GM21390 (cell line): Measurements from ENCODE around the gene NOXA1.
"Not testable (repeated sequence)": the region's sequence is repeated elsewhere in the genome, so short reads cannot be mapped to it uniquely, and the experiment has no call there.

Source experiments
- ATAC-seq: cut with Tn5 transposase; IDR thresholded peaks from one replicate; pipeline ENCODE4 v1.9.1; 2021; ENCODE audit not compliant: unreplicated experiment

Gene NOXA1

DNA sequence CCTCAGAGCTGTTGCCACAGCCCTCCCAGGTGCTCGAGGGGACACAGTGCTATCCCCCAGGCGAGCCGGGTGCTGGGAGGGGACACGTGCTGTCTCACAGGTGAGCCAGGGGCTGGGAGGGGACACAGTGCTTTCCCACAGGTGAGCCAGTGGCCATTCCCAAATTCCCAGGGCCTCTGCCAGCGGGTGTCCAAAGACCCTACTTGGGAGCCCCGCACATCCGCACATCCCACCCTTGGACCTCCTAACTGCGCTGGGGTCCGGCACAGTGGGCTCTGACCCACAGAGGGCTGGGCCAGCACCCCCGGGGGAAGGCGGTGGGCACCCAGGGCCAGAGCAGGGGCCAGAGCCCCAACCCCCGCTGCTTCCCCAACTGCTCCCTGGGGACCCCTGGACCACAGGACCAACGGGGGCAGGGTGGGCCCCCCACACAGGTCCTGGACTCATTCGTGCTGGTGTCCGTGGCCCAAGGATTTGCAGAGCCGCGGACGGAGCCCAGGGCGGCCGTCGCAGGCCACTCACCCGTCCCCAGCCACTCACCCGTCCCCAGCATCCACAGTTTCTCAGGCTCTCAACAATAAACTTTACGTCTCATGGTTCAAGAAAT, 18.1 kb upstream of the NOXA1 start:
- no peak for ATAC-seq

DNA sequence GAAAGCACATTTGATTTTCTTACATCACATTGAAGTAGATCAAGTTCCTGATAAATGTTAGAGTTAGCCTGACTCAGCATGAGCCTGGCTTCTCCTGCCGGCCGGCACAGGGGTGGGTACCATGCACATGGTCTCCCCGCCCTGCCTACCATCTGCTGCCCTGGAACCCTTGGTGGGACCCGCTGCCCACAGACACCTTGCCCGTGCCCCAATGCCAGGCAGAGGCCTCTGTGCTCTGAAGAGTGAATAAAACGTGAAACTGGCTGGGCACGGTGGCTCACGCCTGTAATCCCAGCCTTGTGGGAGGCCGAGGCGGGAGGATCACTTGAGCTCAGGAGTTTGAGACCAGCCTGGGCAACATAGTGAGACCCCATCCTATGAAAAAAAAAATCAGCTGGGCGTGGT, 17.5 kb upstream of the NOXA1 start:
- ATAC-seq = no peak

DNA sequence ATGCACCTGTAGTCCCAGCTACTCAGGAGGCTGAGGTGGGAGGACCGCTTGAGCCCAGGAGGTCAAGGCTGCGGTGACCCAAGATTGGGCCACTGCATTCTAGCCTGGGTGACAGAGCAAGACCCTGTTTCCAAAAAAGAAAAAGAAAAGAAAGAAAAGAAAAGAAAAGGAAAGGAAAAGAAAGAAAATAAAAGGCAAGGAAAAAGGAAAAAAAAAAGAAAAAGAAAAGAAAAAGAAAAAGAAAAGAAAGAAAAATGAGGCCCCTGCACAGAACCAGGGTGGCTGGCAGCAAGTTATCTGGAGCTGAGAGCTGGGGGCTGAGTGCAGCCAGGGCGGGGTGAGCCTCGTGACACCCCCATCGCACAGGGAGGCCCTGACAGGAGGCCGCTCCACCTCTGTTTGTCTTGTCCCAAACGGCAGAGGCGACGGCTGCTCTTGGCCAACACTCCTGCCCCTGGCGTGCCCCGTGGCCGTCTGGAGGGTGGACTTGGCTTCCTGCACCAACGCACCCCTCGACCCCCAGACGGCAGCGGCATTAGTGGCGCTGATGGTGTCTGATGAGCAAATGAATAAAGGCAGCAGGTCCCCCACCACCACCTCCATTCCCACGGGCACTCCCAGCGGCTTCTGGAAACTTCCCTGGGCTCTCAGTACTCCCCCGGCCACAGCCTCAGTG, 17.0 kb upstream of the NOXA1 start:
- ATAC-seq = no peak

DNA sequence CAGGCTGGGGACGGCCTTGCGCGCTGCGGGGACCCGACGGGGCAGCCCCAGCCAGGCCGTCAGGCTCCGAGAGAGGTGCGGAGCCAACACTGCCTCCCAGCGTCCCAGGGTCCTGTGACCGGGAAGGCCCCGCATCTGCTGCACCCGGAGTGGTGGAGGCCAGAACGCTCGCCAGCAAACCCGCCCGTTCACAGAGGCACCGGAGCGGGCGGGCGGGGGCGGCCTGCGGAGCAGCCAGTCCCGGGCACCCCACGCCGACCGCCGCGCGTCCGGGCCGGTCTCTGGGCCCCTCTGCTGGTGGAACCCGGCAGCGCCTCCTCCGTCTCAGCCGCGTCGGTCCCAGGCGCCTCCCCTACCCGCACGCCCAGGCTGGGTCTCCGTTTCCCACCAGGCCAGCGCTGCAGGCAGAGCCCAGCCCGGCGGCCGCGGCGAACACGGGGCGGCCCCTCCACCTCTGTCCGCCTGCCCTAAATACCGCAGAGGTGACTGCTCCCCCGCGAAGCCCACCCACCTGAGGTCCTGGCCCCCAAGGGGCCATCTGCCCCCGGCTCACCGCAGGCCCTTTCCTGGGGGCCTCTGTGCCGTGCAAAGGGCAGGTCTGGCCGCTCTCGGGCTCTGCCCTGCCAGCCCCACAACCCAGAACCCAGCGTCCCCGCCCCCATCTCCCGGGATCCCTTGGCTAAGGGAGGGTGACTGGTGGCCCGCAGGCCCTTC, 16.2 kb upstream of the NOXA1 start:
- ATAC-seq = no peak

DNA sequence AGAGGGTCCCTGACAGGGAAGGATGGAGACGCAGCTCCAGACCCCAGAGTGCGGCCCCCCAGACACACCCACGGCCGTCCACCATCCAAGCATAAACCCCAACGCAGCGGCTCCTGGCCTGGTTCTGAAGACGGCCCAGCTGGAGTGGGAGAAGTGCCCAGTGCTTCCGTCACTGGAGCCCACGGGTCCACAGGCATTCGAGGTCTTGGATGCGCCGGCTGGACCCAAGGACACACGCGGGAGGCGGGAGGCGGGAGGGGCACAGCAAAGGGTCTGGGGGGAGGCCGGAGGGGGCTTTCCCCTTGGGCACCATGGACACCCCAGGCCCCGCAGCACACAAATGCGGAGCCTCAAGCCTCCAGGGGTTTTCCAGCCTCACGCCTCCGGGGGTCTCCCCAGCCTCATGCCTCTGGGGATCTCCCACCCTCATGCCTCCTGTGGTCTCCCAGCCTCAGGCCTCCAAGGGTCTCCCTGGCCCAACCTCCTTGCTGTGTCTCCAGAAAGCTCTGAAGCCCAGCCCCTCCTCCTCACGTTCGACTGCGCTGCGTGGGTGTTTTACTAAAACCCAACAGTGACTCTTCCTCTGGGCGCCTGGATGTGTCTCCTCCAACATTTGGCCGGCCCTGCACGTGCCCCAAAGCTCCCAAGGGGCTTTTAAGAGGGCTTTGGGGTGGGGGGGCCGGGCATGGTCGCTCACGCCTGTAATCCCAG, 15.4 kb upstream of the NOXA1 start:
- no peak for ATAC-seq

DNA sequence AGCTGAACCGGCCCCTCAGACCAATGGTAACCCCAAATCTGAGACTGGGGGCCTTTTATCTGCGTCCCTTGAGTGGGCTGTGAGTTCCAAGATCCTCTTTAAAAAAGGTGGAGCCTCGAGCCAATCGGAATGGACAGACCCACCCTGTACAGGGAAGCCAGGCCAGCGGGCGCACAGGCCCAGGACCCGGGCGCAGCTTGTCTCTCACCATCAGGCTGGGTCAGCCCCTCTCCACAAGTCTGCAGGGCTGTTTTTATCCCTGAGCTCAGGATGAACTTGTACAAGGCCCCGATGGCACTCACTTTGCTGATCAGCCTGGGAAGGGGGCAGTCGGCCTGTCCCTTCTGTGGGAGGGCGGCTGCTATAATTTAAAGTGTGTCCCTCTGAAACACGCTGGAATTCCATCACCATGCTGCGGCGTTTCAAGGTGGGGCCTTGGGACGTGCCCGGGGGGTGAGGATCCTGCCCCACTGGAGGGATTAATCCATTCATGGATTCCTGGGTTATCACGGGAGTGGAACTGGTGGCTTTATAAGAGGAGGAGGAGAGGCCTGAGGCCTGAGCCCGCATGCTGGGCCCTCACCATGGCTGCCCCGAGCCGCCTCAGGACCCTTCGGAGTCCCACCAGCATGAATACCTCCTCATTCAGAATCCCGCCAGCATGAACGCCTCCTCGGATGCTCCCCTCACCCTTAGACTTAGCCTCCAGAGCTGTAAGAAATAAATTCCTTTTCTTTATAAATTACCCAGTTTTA, 14.4 kb upstream of the NOXA1 start:
- ATAC-seq = no peak

DNA sequence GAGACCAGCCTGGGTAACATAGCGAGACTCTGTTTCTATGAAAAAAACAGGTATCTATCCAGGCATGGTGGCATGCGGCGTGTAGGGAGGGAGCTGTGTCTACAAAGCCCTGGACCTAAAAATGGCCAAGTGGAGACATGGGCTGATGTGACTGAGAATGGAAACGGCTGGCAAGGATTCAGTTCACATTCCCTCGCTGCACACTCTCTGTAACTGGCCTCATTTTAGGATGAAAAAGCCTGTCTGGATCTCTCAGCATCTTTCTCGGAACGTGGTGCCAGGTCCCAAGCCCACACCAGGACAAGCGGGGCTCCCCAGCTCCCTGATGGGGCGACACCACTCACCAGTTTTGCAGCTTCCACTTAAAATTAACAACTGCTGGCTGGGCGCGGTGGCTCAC, 13.7 kb upstream of the NOXA1 start:
- ATAC-seq = no peak

DNA sequence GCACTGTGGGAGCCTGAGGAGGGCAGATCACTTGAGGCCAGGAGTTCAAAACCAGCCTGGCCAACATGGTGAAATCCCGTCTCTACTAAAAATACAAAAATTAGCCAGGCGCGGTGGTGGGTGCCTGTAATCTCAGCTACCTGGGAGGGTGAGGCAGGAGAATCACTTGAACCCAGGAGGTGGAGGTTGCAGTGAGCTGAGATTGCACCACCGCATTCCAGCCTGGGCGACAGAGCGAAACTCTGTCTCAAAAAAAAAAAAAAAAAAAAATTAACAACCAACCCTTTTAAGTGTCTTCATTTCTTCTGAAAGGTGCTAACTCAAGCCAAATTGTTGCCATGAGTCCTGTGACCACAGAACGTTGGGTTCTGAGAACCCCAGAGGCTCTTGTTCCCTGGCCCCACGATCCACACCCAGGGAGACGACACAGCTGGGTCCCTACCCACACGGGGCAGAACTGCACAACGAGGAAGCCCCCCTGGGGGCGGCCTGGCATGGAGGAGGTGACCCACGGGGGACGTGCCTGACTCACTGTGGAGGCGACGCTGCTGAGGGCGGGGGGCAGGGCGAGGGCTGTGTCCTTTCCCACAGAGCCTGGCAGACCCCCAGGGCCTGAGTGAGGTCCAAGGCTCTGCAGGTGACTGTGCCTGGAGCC, 12.8 kb upstream of the NOXA1 start:
- not testable (repeated sequence) for ATAC-seq

DNA sequence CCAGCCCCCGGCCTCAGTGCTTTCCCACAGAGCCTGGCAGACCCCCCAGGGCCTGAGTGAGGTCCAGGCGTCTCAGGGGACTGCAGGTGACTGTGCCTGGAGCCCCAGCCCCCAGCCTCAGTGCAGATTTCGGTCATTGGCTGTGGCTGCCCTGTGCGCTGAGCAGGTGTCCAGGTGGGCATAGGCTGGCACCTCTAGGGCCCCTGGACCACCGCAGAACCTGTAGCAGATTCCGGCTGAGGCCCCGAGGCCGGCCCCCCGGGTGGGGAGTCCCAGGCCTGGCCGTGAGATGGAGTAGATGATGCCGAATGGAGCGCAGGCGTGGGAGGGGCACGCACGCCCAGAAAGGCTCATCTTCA, 12.3 kb upstream of the NOXA1 start:
- ATAC-seq = no peak

DNA sequence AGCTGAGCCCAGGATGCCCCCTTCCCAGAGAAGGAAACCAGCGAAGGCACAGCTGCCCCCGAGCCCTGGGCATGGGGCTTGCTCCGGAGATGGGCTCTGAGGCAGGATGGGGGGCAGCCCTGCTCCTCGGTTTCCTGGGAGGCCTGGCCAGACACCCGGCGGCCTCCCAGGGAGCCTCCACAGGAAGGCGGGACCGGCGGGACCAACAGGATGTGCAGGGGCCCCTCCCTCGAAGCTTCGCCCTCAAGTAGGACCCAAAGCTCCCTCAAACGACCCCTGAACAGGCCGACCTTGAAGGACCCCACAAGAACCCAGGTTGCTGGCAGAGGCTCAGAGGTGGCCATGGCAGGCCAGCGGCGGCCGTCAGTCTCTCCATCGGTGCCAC, 11.9 kb upstream of the NOXA1 start:
- ATAC-seq = no peak

DNA sequence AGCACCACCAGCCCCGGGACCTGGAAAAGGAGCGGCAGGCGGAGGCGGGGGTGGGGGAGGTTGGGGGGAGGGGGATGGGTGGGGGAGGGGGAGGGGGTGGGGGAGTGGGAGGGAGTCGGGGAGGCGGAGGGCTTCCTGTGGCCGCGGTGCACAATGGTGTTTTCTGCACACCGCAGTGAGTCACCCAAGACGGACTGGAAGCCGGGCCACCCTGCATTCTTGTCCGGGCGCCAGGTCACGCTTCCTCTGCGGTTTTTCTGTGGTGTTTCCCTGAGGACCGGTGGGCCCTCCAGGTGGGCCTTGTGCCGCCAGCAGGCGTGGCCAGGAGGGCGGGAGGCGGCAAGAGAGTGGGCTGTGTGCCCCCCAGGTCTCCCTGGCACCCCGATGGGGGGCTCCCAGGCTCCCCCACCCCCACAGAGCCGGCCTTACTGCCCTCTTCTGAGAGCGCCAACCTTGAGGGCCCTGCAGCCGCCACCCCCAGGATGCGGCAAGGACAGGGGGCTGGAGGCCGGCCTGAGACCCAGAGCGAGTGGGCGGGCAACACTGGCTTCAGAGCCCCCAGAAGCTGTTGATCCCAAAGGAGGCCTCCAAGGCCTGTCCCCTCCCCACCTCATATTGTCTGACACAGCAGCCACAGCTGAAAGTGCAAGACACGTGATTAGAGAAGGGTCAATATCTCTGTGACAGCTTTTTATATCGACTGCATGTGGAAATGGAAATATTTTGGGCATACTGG, 11.4 kb upstream of the NOXA1 start:
- ATAC-seq = no peak

DNA sequence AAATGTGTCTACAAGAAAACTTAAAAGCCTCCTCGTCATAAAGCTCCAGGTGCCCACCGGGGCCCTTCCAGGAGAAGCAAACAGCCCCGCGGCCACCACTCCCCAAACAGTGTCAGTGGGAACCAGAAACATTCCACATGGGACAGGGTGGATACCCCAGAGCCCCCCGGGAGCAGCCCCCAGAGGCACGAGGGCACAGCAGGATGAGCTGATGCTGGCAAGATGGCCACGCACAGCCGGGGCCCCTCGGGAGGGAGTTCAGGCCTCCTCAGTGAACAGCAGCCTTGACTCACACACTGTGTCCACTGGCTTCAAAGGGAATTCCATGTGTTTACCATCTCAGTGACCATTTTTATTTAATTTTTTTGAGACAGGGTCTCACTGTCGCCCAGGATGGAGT, 10.8 kb upstream of the NOXA1 start:
- ATAC-seq = no peak

DNA sequence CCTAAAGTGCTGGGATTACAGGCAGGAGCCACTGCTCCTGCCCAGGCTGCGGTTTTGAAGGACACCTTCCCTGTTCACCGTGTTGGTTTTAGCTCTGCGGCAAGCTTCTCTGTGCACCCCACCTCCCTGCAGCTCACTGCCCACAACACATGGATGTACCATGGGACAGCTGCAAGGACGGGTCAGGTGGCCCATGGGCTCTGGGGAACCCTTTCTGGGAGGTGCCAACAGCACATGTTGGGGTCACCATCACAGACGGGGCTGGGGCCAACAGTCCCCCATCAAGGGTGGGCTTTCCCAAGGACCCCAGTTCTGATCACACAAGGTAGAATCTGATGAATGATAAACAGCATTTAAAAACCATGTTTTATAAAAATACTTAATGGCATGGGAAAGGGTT, 7.7 kb upstream of the NOXA1 start:
- ATAC-seq = no peak

DNA sequence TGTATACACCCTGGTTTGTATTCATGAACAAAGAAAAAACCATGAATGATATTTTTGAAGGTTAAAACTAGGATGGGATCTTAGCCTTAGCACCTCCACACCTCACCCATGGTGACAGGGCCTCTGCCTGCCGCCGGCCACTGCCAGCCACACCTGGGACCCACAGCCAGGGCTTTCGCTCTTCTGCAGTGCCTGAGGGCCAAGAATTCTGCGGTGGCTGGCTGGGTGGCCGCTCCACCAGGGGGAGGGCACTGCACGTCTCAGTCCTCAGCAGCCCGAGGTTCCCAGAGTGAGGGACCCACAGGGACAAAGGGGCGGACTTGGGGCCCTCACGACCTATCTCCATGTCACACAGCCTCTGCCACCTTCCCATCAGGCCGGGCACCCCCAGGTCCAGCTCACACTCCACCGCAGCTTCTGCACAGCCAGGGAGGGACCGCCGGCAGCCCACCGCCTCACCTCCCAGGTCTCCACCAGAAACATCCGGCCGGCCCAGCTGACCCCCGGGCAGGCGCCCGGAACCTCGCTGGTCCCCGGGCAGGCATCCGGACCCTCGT, 7.1 kb upstream of the NOXA1 start:
- ATAC-seq = no peak

DNA sequence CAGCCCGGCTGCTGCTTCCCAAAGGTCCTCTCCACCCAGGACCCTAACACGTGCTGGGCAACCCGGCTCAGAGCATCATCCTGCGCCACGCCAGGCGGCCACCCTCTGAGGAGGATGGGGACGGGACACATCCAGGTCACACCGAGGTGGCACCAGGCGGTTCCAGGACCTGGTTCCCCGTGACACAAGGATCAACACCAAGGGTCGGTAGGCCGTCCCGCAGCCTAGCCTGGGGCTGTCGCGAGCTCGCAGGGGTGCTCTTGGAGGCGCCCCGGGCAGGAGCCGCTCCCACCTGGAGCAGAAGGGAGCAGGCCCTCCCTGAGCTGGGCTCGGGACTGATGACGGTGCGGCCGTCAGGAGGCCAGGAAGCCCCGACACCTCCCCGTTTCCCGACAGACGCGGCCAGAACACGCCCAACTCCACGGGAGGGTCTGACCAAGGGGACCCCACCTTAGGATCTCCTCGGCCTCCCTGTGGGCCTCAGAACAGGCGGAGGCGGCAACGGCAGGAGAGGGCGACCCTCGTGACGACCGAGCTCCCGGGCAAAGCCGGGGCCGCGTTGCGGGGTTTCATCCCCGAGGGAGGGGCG, 6.5 kb upstream of the NOXA1 start:
- ATAC-seq = no peak

DNA sequence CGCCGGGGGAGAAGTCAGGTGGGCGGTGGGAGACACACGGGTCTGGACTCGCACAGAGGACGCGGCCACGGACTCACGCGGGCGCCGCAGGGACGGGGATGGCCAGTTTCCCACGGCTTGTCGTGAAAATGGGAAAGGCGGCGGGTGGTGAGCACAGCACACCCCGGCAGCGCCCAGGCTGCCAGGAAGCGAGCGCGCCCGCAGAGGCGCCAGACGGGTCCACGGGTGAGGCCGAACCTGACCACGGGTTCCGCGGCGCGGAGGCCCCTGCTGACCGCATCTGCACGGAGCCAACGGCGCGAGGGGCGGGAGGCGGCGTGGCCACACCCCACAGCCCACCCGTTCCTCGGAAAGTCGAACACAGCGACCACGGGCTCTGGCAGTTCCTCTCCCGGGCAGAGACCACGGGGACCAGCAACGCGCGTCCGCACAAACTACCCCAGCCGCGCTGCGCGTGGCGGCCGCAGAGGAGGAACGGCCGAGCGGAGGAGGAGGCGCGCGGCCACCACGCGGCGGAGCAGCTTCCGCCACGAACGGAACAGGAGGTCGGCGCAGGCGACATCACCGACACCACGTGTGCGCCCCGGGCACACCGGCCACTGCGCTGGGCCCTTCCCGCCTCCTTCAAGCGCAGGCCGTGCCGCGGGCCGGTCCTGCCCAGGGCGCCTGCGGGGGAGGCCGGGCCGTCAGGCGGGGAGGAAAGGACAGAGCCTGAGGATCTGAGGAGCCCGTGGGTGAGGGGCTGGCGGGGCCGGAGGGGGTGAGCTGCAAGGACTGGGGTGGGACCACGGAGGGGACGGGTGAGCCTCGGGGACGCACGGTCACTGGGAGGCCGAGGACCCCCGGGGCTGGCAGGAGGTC, 5.8 kb upstream of the NOXA1 start:
- ATAC-seq = no peak

DNA sequence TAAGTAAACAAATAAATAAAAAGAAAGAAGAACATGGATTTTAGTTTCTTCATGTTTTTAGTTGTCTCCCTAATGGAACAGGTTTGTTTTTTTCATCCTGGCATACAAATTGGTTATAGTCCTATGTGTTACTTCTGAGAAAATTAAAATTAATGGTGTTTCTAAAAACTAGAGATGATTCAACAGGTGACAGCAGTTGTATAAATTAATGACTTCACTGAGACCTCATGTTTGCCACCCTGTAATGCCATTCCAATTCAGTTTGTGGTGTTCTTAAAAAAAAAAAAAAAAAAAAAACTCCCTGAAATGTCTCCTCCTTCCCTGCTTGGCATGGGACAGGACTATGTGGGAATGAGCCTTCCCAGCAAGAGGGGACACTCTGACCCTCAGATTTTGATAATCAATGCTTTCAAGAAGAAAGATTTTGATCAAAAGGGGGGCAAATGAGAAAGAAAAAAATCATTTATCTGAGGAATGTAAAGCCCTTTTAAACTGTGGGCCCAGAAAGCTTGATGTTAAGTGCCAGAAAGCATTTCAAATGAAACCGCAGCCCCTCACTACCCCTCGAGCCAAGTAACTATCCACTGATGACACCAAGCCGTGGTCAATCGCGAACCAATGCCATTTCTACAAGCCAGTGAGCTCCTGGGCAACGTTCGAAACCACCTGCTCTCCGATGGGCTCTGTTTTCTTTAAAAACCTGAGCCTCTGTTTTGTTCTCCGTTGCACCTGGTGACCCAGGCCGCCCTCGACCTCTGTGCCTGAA, 1.2 kb upstream of the NOXA1 start:
- no peak for ATAC-seq
